H9 (cell line): Measurements from ENCODE around the gene LDLRAD4. TPM values are rescaled to one million over a fixed set of nuclear protein-coding genes. Genes with fewer than 3 reads are reported as not detected.

Source experiments
- DNase-seq: peaks from one replicate; pipeline ENCODE4 v3.0.0-alpha.2; 2017
- H2AFZ ChIP-seq: one replicate; pipeline ENCODE4 v1.6.1; 2013; ENCODE audit warnings: mild to moderate bottlenecking, low read length, control low read depth, moderate library complexity
- H2AK5ac ChIP-seq: 2 replicates; pipeline ENCODE4 v1.6.1; 2013; ENCODE audit warnings: low read length, control low read depth, mixed read lengths; ENCODE audit not compliant: insufficient read length
- H2BK120ac ChIP-seq: one replicate; pipeline ENCODE4 v1.6.1; 2013; ENCODE audit warnings: low read depth, mild to moderate bottlenecking, low read length, control low read depth, inconsistent platforms; ENCODE audit not compliant: poor library complexity, severe bottlenecking
- H2BK12ac ChIP-seq: 2 replicates; pipeline ENCODE4 v1.6.1; 2013; ENCODE audit warnings: low read length, control low read depth, mixed read lengths, low read depth; ENCODE audit not compliant: insufficient read length
- H2BK15ac ChIP-seq: 2 replicates; pipeline ENCODE4 v1.6.1; 2013; ENCODE audit warnings: low read depth, low read length, control low read depth
- H2BK20ac ChIP-seq: one replicate; pipeline ENCODE4 v1.6.1; 2013; ENCODE audit warnings: low read depth, mild to moderate bottlenecking, low read length, control low read depth, inconsistent platforms; ENCODE audit not compliant: poor library complexity, severe bottlenecking
- H2BK5ac ChIP-seq: 2 replicates; pipeline ENCODE4 v1.6.1; 2013; ENCODE audit warnings: low read length, control low read depth, mixed read lengths; ENCODE audit not compliant: insufficient read length
- H3K14ac ChIP-seq: 2 replicates; pipeline ENCODE4 v1.6.1; 2013; ENCODE audit warnings: low read length, control low read depth; ENCODE audit not compliant: insufficient read depth
- H3K18ac ChIP-seq: 2 replicates; pipeline ENCODE4 v1.6.1; 2013; ENCODE audit warnings: low read depth, mild to moderate bottlenecking, mixed read lengths, low read length, control low read depth; ENCODE audit not compliant: insufficient read length
- H3K23ac ChIP-seq: 2 replicates; pipeline ENCODE4 v1.6.1; 2013; ENCODE audit warnings: low read length, control low read depth, mixed read lengths, low read depth; ENCODE audit not compliant: insufficient read length
- H3K23me2 ChIP-seq: 2 replicates; pipeline ENCODE4 v1.6.1; 2013; ENCODE audit warnings: low read depth, mild to moderate bottlenecking, mixed read lengths, low read length, control low read depth; ENCODE audit not compliant: insufficient read length, poor library complexity, severe bottlenecking
- H3K27ac ChIP-seq: 2 replicates; pipeline ENCODE4 v1.5.1; 2013; ENCODE audit warnings: low read length, control low read depth, mixed read lengths, low read depth; ENCODE audit not compliant: insufficient read length
- H3K27me3 ChIP-seq: 2 replicates; pipeline ENCODE4 v1.6.1; 2013; ENCODE audit warnings: low read length, control low read depth, inconsistent platforms; ENCODE audit not compliant: insufficient read depth
- H3K4ac ChIP-seq: 2 replicates; pipeline ENCODE4 v1.6.1; 2013; ENCODE audit warnings: low read depth, mild to moderate bottlenecking, control low read depth, inconsistent platforms, low read length, moderate library complexity
- H3K4me1 ChIP-seq: 2 replicates; pipeline ENCODE4 v1.6.1; 2013; ENCODE audit warnings: low read length, control low read depth, inconsistent platforms; ENCODE audit not compliant: insufficient read depth
- H3K4me2 ChIP-seq: 2 replicates; pipeline ENCODE4 v1.6.1; 2013; ENCODE audit warnings: low read length, control low read depth, mixed read lengths; ENCODE audit not compliant: insufficient read length, insufficient read depth
- H3K56ac ChIP-seq: 2 replicates; pipeline ENCODE4 v1.6.1; 2013; ENCODE audit warnings: low read depth, mild to moderate bottlenecking, mixed read lengths, low read length, control low read depth; ENCODE audit not compliant: insufficient read length
- H3K79me1 ChIP-seq: 2 replicates; pipeline ENCODE4 v1.6.1; 2013; ENCODE audit warnings: low read depth, mild to moderate bottlenecking, moderate library complexity, low read length, control low read depth, inconsistent platforms; ENCODE audit not compliant: insufficient read depth, poor library complexity, severe bottlenecking
- H3K79me2 ChIP-seq: 2 replicates; pipeline ENCODE4 v1.6.1; 2013; ENCODE audit warnings: low read length, control low read depth, inconsistent platforms; ENCODE audit not compliant: insufficient read depth
- H3K9ac ChIP-seq: 2 replicates; pipeline ENCODE4 v1.6.1; 2013; ENCODE audit warnings: low read length, control low read depth, mixed read lengths; ENCODE audit not compliant: insufficient read length; ENCODE audit errors: extremely low read depth
- H3K9me3 ChIP-seq: one replicate; pipeline ENCODE4 v1.6.1; 2013; ENCODE audit warnings: low read depth, low read length, inconsistent platforms; ENCODE audit not compliant: control insufficient read depth
- H3T11ph ChIP-seq: one replicate; pipeline ENCODE4 v1.6.1; 2013; ENCODE audit warnings: mild to moderate bottlenecking, low read length, control low read depth, inconsistent platforms
- H4K20me1 ChIP-seq: one replicate; pipeline ENCODE4 v1.6.1; 2013; ENCODE audit not compliant: control insufficient read depth, insufficient read length, insufficient read depth
- H4K5ac ChIP-seq: 2 replicates; pipeline ENCODE4 v1.6.1; 2013; ENCODE audit warnings: low read depth, mild to moderate bottlenecking, mixed read lengths, low read length, control low read depth; ENCODE audit not compliant: insufficient read length
- H4K8ac ChIP-seq: replicated peaks from 2 replicates; pipeline ENCODE4 v1.6.1; 2013; ENCODE audit warnings: low read length, control low read depth, mixed read lengths, low read depth; ENCODE audit not compliant: insufficient read length
- H4K91ac ChIP-seq: 2 replicates; pipeline ENCODE4 v1.6.1; 2013; ENCODE audit warnings: low read depth, mild to moderate bottlenecking, moderate library complexity, mixed read lengths, low read length, control low read depth; ENCODE audit not compliant: insufficient read length
- H3K27ac Mint-ChIP-seq, 3 experiments: 2 replicates in 2 of 3; 3 replicates in 1 of 3; pipeline ENCODE4 v1.8.0; 2020 to 2021; ENCODE audit warnings: mixed read lengths in 3 of 3, mild to moderate bottlenecking in 1 of 3, moderate library complexity in 1 of 3
- H3K27me3 Mint-ChIP-seq: 2 replicates; pipeline ENCODE4 v1.8.0; 2021; ENCODE audit warnings: low read depth, mild to moderate bottlenecking, moderate library complexity, mixed read lengths
- H3K36me3 Mint-ChIP-seq, 3 experiments: 2 replicates in 2 of 3; 3 replicates in 1 of 3; pipeline ENCODE4 v1.8.0; 2020 to 2021; ENCODE audit warnings: low read depth in 3 of 3, mixed read lengths in 3 of 3; ENCODE audit not compliant: insufficient read depth in 1 of 3
- H3K4me1 Mint-ChIP-seq, 2 experiments: 2 replicates each; pipeline ENCODE4 v1.8.0; 2020; ENCODE audit warnings: mixed read lengths in 2 of 2
- H3K4me3 Mint-ChIP-seq, 2 experiments: 2 replicates in 1 of 2; 3 replicates in 1 of 2; pipeline ENCODE4 v1.8.0; 2020 to 2021; ENCODE audit warnings: mild to moderate bottlenecking in 2 of 2, mixed read lengths in 2 of 2, moderate library complexity in 1 of 2
- H3K9me3 Mint-ChIP-seq, 2 experiments: 2 replicates in 1 of 2; 3 replicates in 1 of 2; pipeline ENCODE4 v1.8.0; 2020; ENCODE audit warnings: mild to moderate bottlenecking in 2 of 2, mixed read lengths in 2 of 2, moderate library complexity in 1 of 2
- WGBS: extraction: QIAGEN DNeasy Blood & Tissue Kit; methylation state at CpG from one replicate; pipeline ENCODE4 v1.1.7; 2013; ENCODE audit warnings: missing lambda C conversion rate, low lambda C conversion rate, mixed read lengths; ENCODE audit not compliant: insufficient read length; ENCODE audit errors: extremely low coverage; 5-methylcytosine and 5-hydroxymethylcytosine counted together
- total RNA-seq: library from RNA; stranded (reverse); gene quantifications from 2 replicates; pipeline ENCODE4 v1.2.1, GENCODE V29; 2021
- TF ChIP-seq, protein P1 (sequence below): fragments of 200-600 bp; sonication (generic); conservative IDR thresholded peaks from 3 replicates; pipeline ENCODE4 v1.8.0; 2021; ENCODE audit warnings: antibody characterized with exemption, mild to moderate bottlenecking

Gene LDLRAD4
- total RNA-seq, 1 experiment from 2014 or later = 3.9 TPM

DNA sequence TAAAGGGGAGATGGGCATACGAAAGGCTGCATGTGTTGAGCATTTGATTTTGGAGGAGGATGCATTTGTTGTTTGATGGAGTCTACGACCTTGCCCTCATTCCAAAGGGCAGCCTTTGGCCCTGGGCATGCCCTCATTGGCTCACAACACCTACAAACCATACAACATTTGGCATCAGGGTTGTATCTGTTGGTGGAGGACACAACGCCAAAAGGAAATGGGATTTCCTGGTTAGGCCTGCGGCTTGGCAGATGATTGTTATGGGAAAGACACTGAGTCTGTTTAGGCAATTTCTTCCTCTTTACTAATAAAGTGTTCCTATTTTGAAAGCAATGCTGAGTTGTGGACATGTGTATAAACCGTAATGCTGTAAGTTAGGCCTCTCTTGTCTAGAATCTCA lies 246.9 kb downstream of the LDLRAD4 start:
- no peaks in the 10 kb centered on the region for H3K9me3 ChIP-seq
- no peak overlapping the region for H3K23ac ChIP-seq
- H3K56ac ChIP-seq = no peak overlapping the region
- no peaks in the 10 kb centered on the region for H3K23me2 ChIP-seq
- WGBS = no CpG with 5 or more reads among the region's 5 CpGs
- Mint-ChIP-seq H3K4me1 (peaks cover 32 to 33% of the 10 kb centered on the region in 2 experiments), H3K27ac (no peak overlapping the region), H3K4me3 (no peak overlapping the region), H3K36me3 (peaks cover 0 to 4% (median 2%) of the 10 kb centered on the region in 3 experiments; a peak in 3 of 7 replicates), H3K27me3 (no peaks in the 10 kb centered on the region), H3K9me3 (peaks cover 3 to 8% of the 10 kb centered on the region in 2 experiments; a peak in 4 of 5 replicates)
- H2BK12ac ChIP-seq = no peak overlapping the region
- H3K18ac ChIP-seq = no peak overlapping the region
- no peak overlapping the region for H3T11ph ChIP-seq
- H4K5ac ChIP-seq = no peak overlapping the region
- no peak overlapping the region for H3K4ac ChIP-seq
- DNase-seq = no peak
- H2BK5ac ChIP-seq = no peak overlapping the region
- no peak overlapping the region for H4K91ac ChIP-seq
- no peak overlapping the region for H2BK20ac ChIP-seq
- H3K9ac ChIP-seq = no peak overlapping the region
- no peak overlapping the region for H2AK5ac ChIP-seq
- no peak overlapping the region for H2BK15ac ChIP-seq
- no peak overlapping the region for H4K8ac ChIP-seq
- 0 out of 2 replicates have a peak, but pooled peaks cover 2% of the 10 kb centered on the region for H3K4me1 ChIP-seq
- H2BK120ac ChIP-seq = no peak overlapping the region
- H3K79me1 ChIP-seq = no peaks in the 10 kb centered on the region
- TF ChIP-seq, protein P1, sequence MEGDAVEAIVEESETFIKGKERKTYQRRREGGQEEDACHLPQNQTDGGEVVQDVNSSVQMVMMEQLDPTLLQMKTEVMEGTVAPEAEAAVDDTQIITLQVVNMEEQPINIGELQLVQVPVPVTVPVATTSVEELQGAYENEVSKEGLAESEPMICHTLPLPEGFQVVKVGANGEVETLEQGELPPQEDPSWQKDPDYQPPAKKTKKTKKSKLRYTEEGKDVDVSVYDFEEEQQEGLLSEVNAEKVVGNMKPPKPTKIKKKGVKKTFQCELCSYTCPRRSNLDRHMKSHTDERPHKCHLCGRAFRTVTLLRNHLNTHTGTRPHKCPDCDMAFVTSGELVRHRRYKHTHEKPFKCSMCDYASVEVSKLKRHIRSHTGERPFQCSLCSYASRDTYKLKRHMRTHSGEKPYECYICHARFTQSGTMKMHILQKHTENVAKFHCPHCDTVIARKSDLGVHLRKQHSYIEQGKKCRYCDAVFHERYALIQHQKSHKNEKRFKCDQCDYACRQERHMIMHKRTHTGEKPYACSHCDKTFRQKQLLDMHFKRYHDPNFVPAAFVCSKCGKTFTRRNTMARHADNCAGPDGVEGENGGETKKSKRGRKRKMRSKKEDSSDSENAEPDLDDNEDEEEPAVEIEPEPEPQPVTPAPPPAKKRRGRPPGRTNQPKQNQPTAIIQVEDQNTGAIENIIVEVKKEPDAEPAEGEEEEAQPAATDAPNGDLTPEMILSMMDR = no peak
- H4K20me1 ChIP-seq = no peaks in the 10 kb centered on the region
- no peak overlapping the region for H3K4me2 ChIP-seq
- no peaks in the 10 kb centered on the region for H3K79me2 ChIP-seq
- H3K27ac ChIP-seq = no peak overlapping the region
- no peak overlapping the region for H3K14ac ChIP-seq
- no peaks in the 10 kb centered on the region for H3K27me3 ChIP-seq
- H2AFZ ChIP-seq = no peak overlapping the region
